ENCODE results near the gene EIF3B.
"Not testable (repeated sequence)": the region's sequence is repeated elsewhere in the genome, so short reads cannot be mapped to it uniquely, and the experiment has no call there.

- TF ChIP-seq PKNOX1 (IDR thresholded peaks at IDR 0.05); FOXK2 (IDR thresholded peaks at IDR 0.05); CTBP1 (IDR thresholded peaks at IDR 0.05; ENCODE audit: borderline replicate concordance); ELF4 (IDR thresholded peaks at IDR 0.05); ARNT (IDR thresholded peaks at IDR 0.05); L3MBTL2 (conservative IDR thresholded peaks at IDR 0.05); SP1 (IDR thresholded peaks at IDR 0.05); SUZ12 (IDR thresholded peaks at IDR 0.05): not testable (repeated sequence)
- TF ChIP-seq TARDBP (IDR thresholded peaks at IDR 0.05) = peak; percentile 82; the same call in 1 of the 2 replicates
Observed at GRCh38 chr7:2314956-2315530, 39.6 kb upstream of the EIF3B start.

All from HEK293T (cell line).